COLO668 (cell line): ENCODE measurements around the gene MYOCD.

ENCODE experiments used
- DNase-seq: peaks from one replicate; lab custom pipeline; 2025; ENCODE audit not compliant: unreplicated experiment; lab: John Stamatoyannopoulos, UW

Gene MYOCD

GRCh38 chr17:12744298-12744697, 78.6 kb downstream of the MYOCD start:
- no peak for DNase-seq

GRCh38 chr17:12744786-12745185, 79.1 kb downstream of the MYOCD start:
- DNase-seq: no peak

GRCh38 chr17:12745486-12745885, 79.8 kb downstream of the MYOCD start:
- no peak for DNase-seq

- no peak for DNase-seq
Observed at GRCh38 chr17:12756786-12757185, 91.1 kb downstream of the MYOCD start.

DNA sequence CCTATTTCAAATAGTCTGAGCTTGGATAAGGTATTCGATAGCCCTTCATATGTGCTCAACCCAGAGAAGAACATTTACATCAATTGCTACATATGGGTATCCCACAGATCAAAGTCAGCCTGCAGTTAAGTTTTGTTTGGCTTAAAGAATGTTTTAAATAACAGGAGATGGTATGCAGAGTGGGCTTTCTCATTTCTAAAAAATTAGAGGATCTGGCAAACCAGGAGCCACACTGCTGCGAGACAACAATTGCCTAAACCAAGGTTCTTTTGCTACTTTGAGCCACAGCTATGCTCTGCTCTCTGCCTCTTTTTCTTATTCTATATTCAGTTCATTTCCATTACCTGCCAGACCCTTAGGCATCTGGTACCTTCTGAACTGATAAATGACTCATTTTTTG, 93.4 kb downstream of the MYOCD start:
- DNase-seq: no peak

- no peak for DNase-seq
Observed at GRCh38 chr17:12765548-12765947, 99.9 kb downstream of the MYOCD start.

- no peak for DNase-seq
Observed at GRCh38 chr17:12768255-12768654, 102.6 kb downstream of the MYOCD start.

GRCh38 chr17:12769981-12770380, 104.3 kb downstream of the MYOCD start:
- DNase-seq: no peak

- DNase-seq: no peak
Observed at GRCh38 chr17:12773153-12773552, 107.5 kb downstream of the MYOCD start.

DNA sequence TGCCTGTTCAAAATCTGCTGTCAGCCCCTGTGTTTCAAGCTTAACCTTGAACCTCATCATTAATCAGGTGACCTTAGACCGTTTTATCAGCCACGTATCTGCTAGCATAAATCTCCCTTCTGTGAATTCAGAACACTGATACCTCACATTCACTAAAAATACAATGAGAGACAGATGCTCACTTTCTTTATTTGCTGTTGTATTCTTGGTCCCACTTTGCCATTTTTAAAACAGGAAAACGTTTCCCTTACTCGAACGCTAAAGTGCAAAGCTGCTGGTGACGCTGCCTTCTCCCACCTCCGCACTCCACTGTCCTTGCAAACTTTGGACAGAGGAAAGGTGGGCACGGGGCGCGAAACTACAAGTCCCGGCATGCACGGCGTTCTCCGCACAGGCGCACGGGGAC, 123.4 kb downstream of the MYOCD start:
- no peak for DNase-seq

DNA sequence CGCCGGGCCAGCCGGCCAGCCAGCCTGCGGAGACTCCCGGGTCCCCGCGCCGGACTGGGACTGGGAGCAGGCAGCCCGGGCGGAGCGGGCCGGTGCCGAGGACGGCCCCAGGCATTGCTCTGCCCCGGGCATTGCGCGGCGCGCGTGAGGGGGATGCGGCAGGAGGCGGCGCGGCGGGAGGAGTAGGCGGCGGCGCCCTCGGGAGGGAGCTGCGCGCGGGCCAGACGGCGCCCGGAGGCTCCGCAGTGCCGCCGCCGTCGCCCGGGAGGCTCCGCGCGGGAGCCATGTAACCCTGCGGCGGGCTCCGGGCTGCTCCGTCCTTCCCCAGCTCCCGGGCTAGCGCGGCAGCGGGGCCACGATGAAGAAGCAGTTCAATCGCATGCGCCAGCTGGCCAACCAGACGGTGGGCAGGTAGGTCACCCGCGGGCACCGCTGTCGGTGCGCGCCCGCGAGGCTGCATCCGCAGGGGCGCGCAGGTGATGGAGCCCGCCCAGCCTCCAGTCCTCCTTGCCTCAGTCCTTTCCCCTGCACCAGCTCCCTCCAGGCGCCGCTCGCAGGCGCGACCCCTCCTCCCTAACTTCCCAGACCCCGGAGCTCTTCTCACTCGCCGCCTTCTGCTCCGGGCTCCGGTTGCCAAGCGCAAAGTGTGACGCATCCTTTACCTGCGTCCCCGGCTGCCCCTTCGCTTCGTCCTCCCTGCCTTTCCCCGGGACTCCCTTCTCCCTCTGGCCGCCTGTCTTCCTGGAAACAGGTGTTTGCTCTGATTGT, 124.0 kb downstream of the MYOCD start, which contains the start of gene ARHGAP44:
Gene ARHGAP44 (plus strand): TSS at position 18 of the 768 bp plus-strand sequence. CDS start 341 bp downstream, at position 359.
- peak; percentile 32 for DNase-seq

DNA sequence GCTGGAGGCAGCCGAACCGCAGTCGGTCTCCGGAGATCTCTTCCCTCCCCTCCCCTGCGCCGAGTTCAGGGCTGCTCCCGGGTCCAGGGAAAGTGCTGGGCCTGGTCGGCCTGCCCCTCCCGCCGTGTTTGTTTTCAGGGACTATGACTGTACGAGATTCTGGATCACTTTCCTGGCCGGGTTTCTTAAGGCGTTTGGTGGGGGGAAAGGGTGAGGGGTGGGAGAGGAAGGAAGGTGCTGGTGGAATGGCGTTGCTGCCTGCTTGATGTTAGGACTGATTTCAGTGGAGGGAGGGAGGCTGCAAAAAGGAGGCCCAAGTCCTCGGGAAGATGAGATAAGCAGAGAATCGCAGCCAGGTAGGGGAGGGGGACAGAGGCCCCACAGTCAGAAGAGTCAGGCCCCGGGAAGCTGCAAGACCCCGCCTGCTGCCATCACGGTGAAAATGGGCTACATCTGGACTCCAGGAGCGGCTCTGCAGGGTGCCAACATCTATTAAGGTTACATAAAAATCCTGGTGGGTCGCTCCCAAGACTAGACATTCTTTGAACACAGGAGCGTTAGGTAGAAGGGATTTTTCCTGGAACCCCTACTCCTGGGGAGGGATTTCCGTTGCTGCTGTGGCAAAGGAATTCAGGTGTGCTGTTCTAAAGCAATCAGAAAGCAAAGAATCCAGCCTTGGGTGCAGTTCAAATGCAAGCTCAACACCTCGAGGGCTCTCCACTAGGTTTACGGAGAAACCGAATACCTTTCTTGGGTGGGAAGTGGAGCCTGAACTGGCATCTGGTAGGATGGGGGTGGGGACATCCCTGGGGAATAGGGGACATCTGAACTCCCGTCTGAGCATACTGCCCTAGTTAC, 124.8 kb downstream of the MYOCD start:
- no peak for DNase-seq

GRCh38 chr17:12794919-12795532, 129.3 kb downstream of the MYOCD start:
- DNase-seq: no peak

- no peak for DNase-seq
Observed at GRCh38 chr17:12800855-12801365, 135.2 kb downstream of the MYOCD start.

GRCh38 chr17:12806630-12807029, 140.9 kb downstream of the MYOCD start:
- no peak for DNase-seq

DNA sequence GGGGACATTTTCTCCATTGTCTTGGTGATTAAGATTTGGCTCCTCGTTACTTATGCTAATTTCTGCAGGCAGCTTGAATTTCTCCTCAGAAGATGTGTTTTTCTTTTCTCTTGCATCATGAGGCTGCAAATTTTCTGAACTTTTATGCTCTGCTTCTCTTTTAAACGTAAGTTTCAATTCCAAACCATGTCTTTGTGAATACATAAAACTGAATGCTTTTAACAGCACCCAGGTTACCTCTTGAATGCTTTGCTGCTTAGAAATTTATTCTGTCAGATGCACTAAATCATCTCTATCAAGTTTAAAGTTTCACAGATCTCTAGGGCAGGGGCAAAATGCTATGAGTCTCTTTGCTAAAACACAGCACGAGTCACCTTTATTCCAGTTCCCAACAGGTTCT, 143.0 kb downstream of the MYOCD start:
- DNase-seq: no peak

- DNase-seq: no peak
Observed at GRCh38 chr17:12812877-12813276, 147.2 kb downstream of the MYOCD start.

- no peak for DNase-seq
Observed at GRCh38 chr17:12813664-12814063, 148.0 kb downstream of the MYOCD start.

DNA sequence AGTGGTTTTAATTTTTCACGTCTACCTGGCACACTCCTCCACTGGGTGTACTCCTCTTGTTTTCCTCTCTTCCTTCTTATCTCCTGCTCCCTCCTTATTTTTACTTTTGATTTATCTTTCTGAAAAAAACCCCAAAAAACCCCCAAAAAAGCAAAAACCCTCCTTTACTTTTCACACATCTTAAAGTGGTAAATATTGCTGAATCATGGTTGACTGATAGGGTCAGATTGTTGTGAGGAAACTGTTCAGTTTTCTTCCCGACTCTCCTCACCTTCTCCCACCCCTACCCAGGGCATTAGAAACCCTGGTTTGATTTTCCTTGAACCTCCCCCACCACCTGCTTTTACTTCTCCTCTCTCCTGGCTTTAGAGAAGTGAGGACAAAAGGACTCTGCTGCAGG, 149.0 kb downstream of the MYOCD start:
- DNase-seq: no peak

DNA sequence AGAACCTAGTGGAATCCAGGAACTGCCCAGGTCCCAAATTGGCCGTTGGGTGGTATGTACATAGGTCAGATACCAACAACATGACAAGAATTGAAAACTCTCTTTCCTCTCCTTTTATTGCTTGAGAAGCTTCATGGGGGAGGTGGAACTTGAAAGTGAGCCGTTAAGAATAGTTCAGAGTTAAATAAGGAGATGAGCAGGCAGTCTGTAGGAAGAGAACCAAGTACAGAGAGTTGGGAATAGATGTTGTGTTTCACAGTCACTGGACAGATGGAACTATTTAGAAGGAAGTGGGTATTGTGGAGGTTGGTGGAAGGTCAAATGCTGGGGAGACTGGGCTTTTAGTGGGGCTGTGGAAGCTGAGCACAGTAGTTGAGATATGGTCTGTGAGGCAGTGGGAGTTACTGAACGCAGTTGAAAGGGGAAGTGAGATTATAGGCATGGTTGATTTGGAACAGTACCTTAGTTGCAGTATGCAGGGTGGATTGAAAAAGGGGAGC, 150.0 kb downstream of the MYOCD start:
- no peak for DNase-seq
